Right lobe of liver (tissue), 4 donors: ENCODE measurements around the gene PIK3R4.

Source experiments
- POLR2A ChIP-seq: fragments of 450-650 bp; IDR thresholded peaks from one replicate; pipeline ENCODE4 v1.6.1; 2017; ENCODE audit warnings: antibody characterized with exemption, mild to moderate bottlenecking
- TF ChIP-seq, protein P1 (sequence below), 4 donors: fragments of 200-600 bp in 3 of 4; fragments of 450-650 bp in 1 of 4; IDR thresholded peaks; one replicate each; pipeline versions ENCODE4 v1.5.1 to v1.8.0; 2016 to 2022; ENCODE audit warnings: antibody characterized with exemption in 4 of 4, mild to moderate bottlenecking in 2 of 4
- donor health status: DM: no; HTN: no; CAD: no.
- donor health status: DM: no; HTN: no; CAD: no.
- donor health status: DM: no; HTN: yes; CAD: no.

GRCh38 chr3:130656627-130657026 is 90.0 kb downstream of the PIK3R4 start:
- TF ChIP-seq, protein P1, sequence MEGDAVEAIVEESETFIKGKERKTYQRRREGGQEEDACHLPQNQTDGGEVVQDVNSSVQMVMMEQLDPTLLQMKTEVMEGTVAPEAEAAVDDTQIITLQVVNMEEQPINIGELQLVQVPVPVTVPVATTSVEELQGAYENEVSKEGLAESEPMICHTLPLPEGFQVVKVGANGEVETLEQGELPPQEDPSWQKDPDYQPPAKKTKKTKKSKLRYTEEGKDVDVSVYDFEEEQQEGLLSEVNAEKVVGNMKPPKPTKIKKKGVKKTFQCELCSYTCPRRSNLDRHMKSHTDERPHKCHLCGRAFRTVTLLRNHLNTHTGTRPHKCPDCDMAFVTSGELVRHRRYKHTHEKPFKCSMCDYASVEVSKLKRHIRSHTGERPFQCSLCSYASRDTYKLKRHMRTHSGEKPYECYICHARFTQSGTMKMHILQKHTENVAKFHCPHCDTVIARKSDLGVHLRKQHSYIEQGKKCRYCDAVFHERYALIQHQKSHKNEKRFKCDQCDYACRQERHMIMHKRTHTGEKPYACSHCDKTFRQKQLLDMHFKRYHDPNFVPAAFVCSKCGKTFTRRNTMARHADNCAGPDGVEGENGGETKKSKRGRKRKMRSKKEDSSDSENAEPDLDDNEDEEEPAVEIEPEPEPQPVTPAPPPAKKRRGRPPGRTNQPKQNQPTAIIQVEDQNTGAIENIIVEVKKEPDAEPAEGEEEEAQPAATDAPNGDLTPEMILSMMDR (IDR thresholded peaks at IDR 0.05), result no peak
- no peak for TF ChIP-seq POLR2A
